CD8-positive, alpha-beta memory T cell (primary cell): ENCODE data around the gene LEF1. TPM values are rescaled to one million over a fixed set of nuclear protein-coding genes. Genes with fewer than 3 reads are reported as not detected.

Experiments used
- CTCF ChIA-PET: fragments of 350-600 bp; sonication (Branson Sonifier 250); formaldehyde crosslinking; loops from one replicate; lab custom pipeline; 2021; ENCODE audit warnings: antibody characterized with exemption; lab: Charles Lee
- POLR2A ChIA-PET: fragments of 350-600 bp; sonication (Branson Sonifier 250); formaldehyde crosslinking; loops from one replicate; lab custom pipeline; 2021; ENCODE audit warnings: antibody characterized with exemption; lab: Charles Lee
- DNase-seq, 5 donors: peaks; one replicate each; pipeline versions ENCODE4 v3.0.0 to v3.0.0-alpha.2; 2020 to 2022; ENCODE audit warnings: mixed read lengths in 1 of 5
- H3K27ac ChIP-seq: one replicate; pipeline ENCODE4 v1.7.0; 2013; ENCODE audit warnings: low read depth, mild to moderate bottlenecking, low read length, moderate library complexity
- H3K27me3 ChIP-seq: 2 replicates; pipeline ENCODE4 v1.7.0; 2013; ENCODE audit warnings: low read length, mild to moderate bottlenecking; ENCODE audit not compliant: insufficient read depth, poor library complexity, severe bottlenecking
- H3K36me3 ChIP-seq: 2 replicates; pipeline ENCODE4 v1.7.0; 2013; ENCODE audit warnings: mild to moderate bottlenecking, low read length, moderate library complexity; ENCODE audit not compliant: insufficient read depth
- H3K4me1 ChIP-seq: 2 replicates; pipeline ENCODE4 v1.7.0; 2013; ENCODE audit warnings: mild to moderate bottlenecking, low read length, moderate library complexity; ENCODE audit not compliant: insufficient read depth
- H3K4me3 ChIP-seq: 2 replicates; pipeline ENCODE4 v1.7.0; 2013; ENCODE audit warnings: mild to moderate bottlenecking, low read length
- H3K9me3 ChIP-seq: 2 replicates; pipeline ENCODE4 v1.7.0; 2013; ENCODE audit warnings: mild to moderate bottlenecking, low read length
- H3K27ac Mint-ChIP-seq, 8 donors: one replicate each; pipeline ENCODE4 v1.8.0; 2020 to 2021; ENCODE audit warnings: mixed read lengths in 8 of 8, mild to moderate bottlenecking in 6 of 8, inconsistent platforms in 3 of 8, moderate library complexity in 3 of 8
- H3K27me3 Mint-ChIP-seq, 2 donors: one replicate each; pipeline ENCODE4 v1.8.0; 2020 to 2021; ENCODE audit warnings: mixed read lengths in 2 of 2, mild to moderate bottlenecking in 1 of 2, moderate library complexity in 1 of 2
- H3K36me3 Mint-ChIP-seq, 3 donors: one replicate each; pipeline ENCODE4 v1.8.0; 2020 to 2021; ENCODE audit warnings: mixed read lengths in 3 of 3, inconsistent platforms in 1 of 3, mild to moderate bottlenecking in 1 of 3
- H3K4me1 Mint-ChIP-seq, 3 donors: one replicate each; pipeline ENCODE4 v1.8.0; 2020 to 2021; ENCODE audit warnings: mixed read lengths in 3 of 3, inconsistent platforms in 1 of 3, mild to moderate bottlenecking in 1 of 3
- H3K4me3 Mint-ChIP-seq, 7 donors: one replicate each; pipeline ENCODE4 v1.8.0; 2020 to 2021; ENCODE audit warnings: mixed read lengths in 7 of 7, mild to moderate bottlenecking in 6 of 7, moderate library complexity in 4 of 7, inconsistent platforms in 2 of 7
- H3K9me3 Mint-ChIP-seq, 5 donors: one replicate each; pipeline ENCODE4 v1.8.0; 2020 to 2022; ENCODE audit warnings: mixed read lengths in 5 of 5, mild to moderate bottlenecking in 3 of 5, moderate library complexity in 2 of 5, inconsistent platforms in 1 of 5
- polyA plus RNA-seq: library from polyadenylated mRNA; unstranded; fragments of 300-500 nt; fragmentation: Illumina TruSeq; gene quantifications from one replicate; pipeline ENCODE4 v1.2.3, GENCODE V29; 2021
- total RNA-seq, 2 experiments: library from RNA; stranded (reverse); gene quantifications; one replicate each; pipeline ENCODE4 v1.2.3, GENCODE V29; 2021

The LEF1 gene
- total and polyA plus RNA-seq, 3 experiments from 2014 or later, result 53.2 to 230 (median 55.1) TPM

DNA sequence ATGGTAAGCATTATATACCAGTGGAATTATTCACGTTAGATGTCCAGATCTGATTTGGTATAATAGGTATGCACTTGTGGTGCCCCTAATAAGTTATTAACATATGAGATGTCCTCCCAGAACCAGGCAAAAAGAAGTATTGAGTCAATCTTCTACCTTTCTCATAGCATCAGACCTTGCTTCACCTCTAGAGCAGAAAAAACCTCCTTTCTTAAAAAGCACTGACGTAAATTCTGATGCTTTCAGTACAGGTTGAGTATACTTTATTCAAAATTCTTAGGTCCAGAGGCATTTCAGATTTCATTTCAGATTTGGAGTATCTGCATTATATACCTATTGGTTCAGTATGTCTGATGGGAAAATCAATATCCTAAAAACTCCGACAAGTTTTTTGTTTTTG, 22.4 kb downstream of the LEF1 start:
- peak in 1 of 5 donors; percentile 42 for DNase-seq
- no peak overlapping the region for H3K27ac ChIP-seq
- H3K4me1 ChIP-seq, result peaks cover 87% of the 10 kb centered on the region
- H3K27ac Mint-ChIP-seq, result peak overlapping the region in 1 of 8 donors; percentile 14
- H3K4me1 Mint-ChIP-seq, result peaks cover 67 to 92% (median 84%) of the 10 kb centered on the region in 3 donors
- ChIA-PET POLR2A (no interaction called here), CTCF (interaction anchor here (1.0 kb wide), 1 partner anchor 12 kb away, joined by 3 read pairs; no protein-coding TSS in a partner anchor)
- peaks cover 0 to 13% (median 8%) of the 10 kb centered on the region in 3 donors for H3K36me3 Mint-ChIP-seq
- no peaks in the 10 kb centered on the region for H3K27me3 ChIP-seq
- no peak overlapping the region for H3K4me3 ChIP-seq
- no peaks in the 10 kb centered on the region for H3K9me3 Mint-ChIP-seq
- H3K4me3 Mint-ChIP-seq, result no peak overlapping the region
- H3K27me3 Mint-ChIP-seq, result peaks cover 3 to 13% of the 10 kb centered on the region in 2 donors
- H3K9me3 ChIP-seq, result no peaks in the 10 kb centered on the region
- peaks cover 5% of the 10 kb centered on the region for H3K36me3 ChIP-seq

DNA sequence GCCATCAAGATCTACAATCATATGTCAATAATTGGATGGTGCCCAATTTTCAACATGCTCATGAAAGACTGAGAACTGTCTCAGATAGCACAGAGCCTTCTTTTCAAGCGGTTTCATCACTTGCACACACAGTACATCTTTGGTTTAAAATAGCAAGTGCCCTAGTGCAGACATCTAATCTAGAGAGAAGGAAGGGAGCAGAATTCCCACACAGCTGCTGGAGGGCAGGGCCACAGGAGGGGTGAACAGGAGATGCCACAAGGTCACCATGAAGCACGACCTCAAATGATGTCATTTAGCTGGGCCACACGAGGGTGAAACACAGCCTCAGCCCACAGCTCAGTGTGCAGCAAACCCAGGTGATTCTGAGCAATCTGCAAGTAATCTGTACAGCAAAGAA, 24.3 kb downstream of the LEF1 start:
- DNase-seq, result peak in 2 of 5 donors; percentile 12 to 51
- Histone ChIP-seq H3K4me1 (peaks cover 91% of the 10 kb centered on the region), H3K36me3 (peaks cover 5% of the 10 kb centered on the region), H3K9me3 (no peaks in the 10 kb centered on the region), H3K27ac (no peak overlapping the region), H3K4me3 (peak overlapping the region; percentile 3), H3K27me3 (no peaks in the 10 kb centered on the region)
- Mint-ChIP-seq H3K27me3 (peaks cover 4 to 13% of the 10 kb centered on the region in 2 donors), H3K4me1 (peaks cover 67 to 95% (median 87%) of the 10 kb centered on the region in 3 donors), H3K4me3 (peak overlapping the region in 4 of 7 donors; percentile 9 to 68 (median 31)), H3K36me3 (peaks cover 0 to 15% (median 8%) of the 10 kb centered on the region in 3 donors), H3K9me3 (no peaks in the 10 kb centered on the region), H3K27ac (peak overlapping the region in 4 of 8 donors; percentile 4 to 75 (median 64))
- ChIA-PET POLR2A (no interaction called here), CTCF (interaction anchor here (0.6 kb wide), 1 partner anchor 24 kb away, joined by 3 read pairs; the partner anchor contains the start of gene LEF1)

DNA sequence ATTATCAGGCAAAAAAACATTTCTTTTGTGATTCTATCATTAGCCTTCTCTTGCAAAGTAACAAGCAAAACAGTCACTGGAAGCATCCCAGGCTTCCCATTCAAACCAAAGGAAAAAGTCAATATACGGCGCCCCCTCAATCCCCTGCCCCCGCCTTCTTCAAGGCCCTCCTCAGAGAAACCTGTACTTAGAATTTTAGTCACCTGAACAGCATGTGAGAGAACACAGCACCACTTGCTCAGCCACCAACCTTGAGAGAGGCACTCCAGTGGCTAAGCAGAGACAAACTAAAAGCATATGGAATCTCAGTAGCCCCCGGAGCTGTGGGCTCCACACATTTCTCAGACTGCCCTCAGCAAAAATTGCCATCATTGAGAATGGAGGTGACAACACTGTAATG, 25.2 kb downstream of the LEF1 start:
- peaks cover 4 to 13% of the 10 kb centered on the region in 2 donors for H3K27me3 Mint-ChIP-seq
- POLR2A ChIA-PET, result no interaction called here

DNA sequence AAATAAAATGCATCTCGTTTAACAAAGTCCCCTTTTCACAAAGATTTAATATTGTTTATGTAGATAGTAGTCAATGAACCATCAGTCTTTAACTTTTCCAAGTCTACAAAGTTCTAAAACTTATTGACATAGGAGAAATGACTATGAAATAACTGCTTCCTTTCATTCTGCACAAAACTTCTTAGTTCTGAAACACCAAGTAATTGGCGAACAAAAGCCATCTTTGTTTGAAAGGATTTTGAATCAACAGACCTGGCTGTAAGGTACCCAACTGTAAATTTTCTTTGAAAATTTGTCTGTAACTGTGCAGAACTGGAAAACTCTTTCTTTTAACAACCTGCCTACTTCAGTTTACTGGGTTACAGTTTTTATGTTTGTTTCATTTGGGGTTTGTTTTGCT, 25.9 kb downstream of the LEF1 start:
- Mint-ChIP-seq H3K9me3 (no peaks in the 10 kb centered on the region), H3K27ac (peak overlapping the region in 1 of 8 donors; percentile 14), H3K27me3 (peaks cover 2 to 11% of the 10 kb centered on the region in 2 donors), H3K4me3 (peak overlapping the region in 2 of 7 donors; percentile 0 to 46), H3K36me3 (peaks cover 0 to 14% (median 9%) of the 10 kb centered on the region in 3 donors), H3K4me1 (peaks cover 71 to 99% (median 89%) of the 10 kb centered on the region in 3 donors)
- Histone ChIP-seq H3K4me1 (peaks cover 95% of the 10 kb centered on the region), H3K4me3 (no peak overlapping the region), H3K27ac (no peak overlapping the region), H3K27me3 (no peaks in the 10 kb centered on the region), H3K36me3 (no peaks in the 10 kb centered on the region), H3K9me3 (no peaks in the 10 kb centered on the region)
- ChIA-PET POLR2A (no interaction called here), CTCF (interaction anchor here (1.2 kb wide), 1 partner anchor 21 kb away, joined by 3 read pairs; no protein-coding TSS in a partner anchor)
- DNase-seq, result no peak

More for the DNA sequence above, 25.2 kb downstream of the LEF1 start:
- no peak overlapping the region for H3K27ac ChIP-seq
- no peak for DNase-seq
- no peaks in the 10 kb centered on the region for H3K9me3 Mint-ChIP-seq
- peaks cover 1% of the 10 kb centered on the region for H3K36me3 ChIP-seq
- peak overlapping the region in 4 of 8 donors; percentile 10 to 67 (median 26) for H3K27ac Mint-ChIP-seq
- CTCF ChIA-PET, result interaction anchor here (1.2 kb wide), 1 partner anchor 21 kb away, joined by 3 read pairs; no protein-coding TSS in a partner anchor
- H3K4me3 ChIP-seq, result peak overlapping the region; percentile 20
- H3K36me3 Mint-ChIP-seq, result peaks cover 0 to 15% (median 9%) of the 10 kb centered on the region in 3 donors
- peak overlapping the region in 5 of 7 donors; percentile 8 to 62 (median 29) for H3K4me3 Mint-ChIP-seq
- H3K4me1 Mint-ChIP-seq, result peaks cover 72 to 99% (median 91%) of the 10 kb centered on the region in 3 donors
- H3K9me3 ChIP-seq, result no peaks in the 10 kb centered on the region
- peaks cover 95% of the 10 kb centered on the region for H3K4me1 ChIP-seq
- no peaks in the 10 kb centered on the region for H3K27me3 ChIP-seq

GRCh38 chr4:108141213-108141950, 27.4 kb downstream of the LEF1 start:
- no peaks in the 10 kb centered on the region for H3K27me3 ChIP-seq
- H3K36me3 ChIP-seq, result no peaks in the 10 kb centered on the region
- Mint-ChIP-seq H3K36me3 (peaks cover 0 to 10% (median 9%) of the 10 kb centered on the region in 3 donors), H3K27me3 (peaks cover 1 to 5% of the 10 kb centered on the region in 2 donors), H3K27ac (peak overlapping the region in 6 of 8 donors; percentile 4 to 83 (median 52)), H3K4me3 (peak overlapping the region in 5 of 7 donors; percentile 13 to 70 (median 33)), H3K4me1 (peaks cover 67 to 94% (median 79%) of the 10 kb centered on the region in 3 donors), H3K9me3 (no peaks in the 10 kb centered on the region)
- H3K9me3 ChIP-seq, result no peaks in the 10 kb centered on the region
- peak in 1 of 5 donors; percentile 35 for DNase-seq
- ChIA-PET CTCF (no interaction called here), POLR2A (interaction anchor here (0.6 kb wide), 1 partner anchor 40 kb away, joined by 9 read pairs; no protein-coding TSS in a partner anchor)
- no peak overlapping the region for H3K27ac ChIP-seq
- H3K4me3 ChIP-seq, result peak overlapping the region; percentile 9
- H3K4me1 ChIP-seq, result peaks cover 94% of the 10 kb centered on the region

DNA sequence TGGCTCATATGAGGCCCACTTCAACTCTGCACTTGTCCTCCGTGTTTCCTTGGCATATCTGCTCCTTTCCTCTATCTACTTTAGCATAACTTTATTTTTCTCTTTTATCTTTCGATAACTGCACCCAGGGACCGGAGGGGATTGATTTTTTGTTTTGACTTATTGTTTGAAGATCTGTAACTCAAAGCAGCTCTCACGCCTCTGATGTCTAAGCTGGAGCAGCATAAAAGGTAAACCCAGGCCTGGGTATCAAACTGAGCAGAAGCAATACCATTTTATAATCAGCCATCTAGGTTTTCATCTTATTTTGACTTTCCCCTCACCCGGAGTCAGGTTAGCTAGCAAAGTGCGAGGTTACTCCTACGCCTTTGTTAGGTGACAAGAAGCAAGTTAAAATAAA, 28.4 kb downstream of the LEF1 start:
- H3K36me3 ChIP-seq, result no peaks in the 10 kb centered on the region

GRCh38 chr4:108139089-108139488, 29.6 kb downstream of the LEF1 start:
- ChIA-PET CTCF (interaction anchor here (1.6 kb wide), 1 partner anchor 21 kb away, joined by 5 read pairs; no protein-coding TSS in a partner anchor), POLR2A (interaction anchor here (0.8 kb wide), 1 partner anchor 26 kb away, joined by 3 read pairs; no protein-coding TSS in a partner anchor)
- H3K27ac Mint-ChIP-seq, result peak overlapping the region in 2 of 8 donors; percentile 41 to 81
- peaks cover 1 to 4% of the 10 kb centered on the region in 2 donors for H3K27me3 Mint-ChIP-seq
- Histone ChIP-seq H3K4me3 (no peak overlapping the region), H3K27me3 (no peaks in the 10 kb centered on the region), H3K9me3 (no peaks in the 10 kb centered on the region), H3K36me3 (no peaks in the 10 kb centered on the region), H3K4me1 (peaks cover 96% of the 10 kb centered on the region), H3K27ac (no peak overlapping the region)
- no peak for DNase-seq
- peaks cover 75 to 95% (median 80%) of the 10 kb centered on the region in 3 donors for H3K4me1 Mint-ChIP-seq
- no peaks in the 10 kb centered on the region for H3K9me3 Mint-ChIP-seq
- peak overlapping the region in 2 of 7 donors; percentile 5 to 49 for H3K4me3 Mint-ChIP-seq
- H3K36me3 Mint-ChIP-seq, result peaks cover 0 to 11% (median 7%) of the 10 kb centered on the region in 3 donors

More for the DNA sequence above, 28.4 kb downstream of the LEF1 start:
- ChIA-PET CTCF (no interaction called here), POLR2A (no interaction called here)
- peak in 1 of 5 donors; percentile 67 for DNase-seq
- Mint-ChIP-seq H3K9me3 (no peaks in the 10 kb centered on the region), H3K27ac (peak overlapping the region in 6 of 8 donors; percentile 13 to 78 (median 56)), H3K27me3 (peaks cover under 1 to 1% of the 10 kb centered on the region in 2 donors), H3K4me1 (peaks cover 72 to 94% (median 79%) of the 10 kb centered on the region in 3 donors), H3K36me3 (peaks cover 0 to 6% (median 3%) of the 10 kb centered on the region in 3 donors), H3K4me3 (peak overlapping the region in 4 of 7 donors; percentile 9 to 35 (median 34))
- H3K9me3 ChIP-seq, result no peaks in the 10 kb centered on the region
- H3K27me3 ChIP-seq, result no peaks in the 10 kb centered on the region
- H3K4me1 ChIP-seq, result peaks cover 94% of the 10 kb centered on the region
- no peak overlapping the region for H3K27ac ChIP-seq
- H3K4me3 ChIP-seq, result no peak overlapping the region
